G401 (cell line): Measurements from ENCODE around the gene MMP19. TPM values are rescaled to one million over a fixed set of nuclear protein-coding genes. Genes with fewer than 3 reads are reported as not detected.
A peak's percentile ranks its signal among the peaks of the same experiment; 100 is the strongest.
"Not testable (repeated sequence)": the region's sequence is repeated elsewhere in the genome, so short reads cannot be mapped to it uniquely, and the experiment has no call there.

Experiments
- DNase-seq: peaks from one replicate; pipeline ENCODE4 v3.0.0-alpha.2; 2015; ENCODE audit warnings: low spot score
- in situ Hi-C: cut with HindIII; loops from 2 replicates; pipeline ENCODE4 v1.10.0; 2016; ENCODE audit warnings: low sequenced_read_pairs, mixed read lengths
- total RNA-seq: library from RNA; depleted of rRNA; stranded (reverse); fragments of >200 nt; shearing (Covaris generic); gene quantifications from 2 replicates; pipeline ENCODE4 v1.2.3, GENCODE V29; 2014

Gene MMP19
- total RNA-seq, 1 experiment from 2014 or later = 1.8 TPM

DNA sequence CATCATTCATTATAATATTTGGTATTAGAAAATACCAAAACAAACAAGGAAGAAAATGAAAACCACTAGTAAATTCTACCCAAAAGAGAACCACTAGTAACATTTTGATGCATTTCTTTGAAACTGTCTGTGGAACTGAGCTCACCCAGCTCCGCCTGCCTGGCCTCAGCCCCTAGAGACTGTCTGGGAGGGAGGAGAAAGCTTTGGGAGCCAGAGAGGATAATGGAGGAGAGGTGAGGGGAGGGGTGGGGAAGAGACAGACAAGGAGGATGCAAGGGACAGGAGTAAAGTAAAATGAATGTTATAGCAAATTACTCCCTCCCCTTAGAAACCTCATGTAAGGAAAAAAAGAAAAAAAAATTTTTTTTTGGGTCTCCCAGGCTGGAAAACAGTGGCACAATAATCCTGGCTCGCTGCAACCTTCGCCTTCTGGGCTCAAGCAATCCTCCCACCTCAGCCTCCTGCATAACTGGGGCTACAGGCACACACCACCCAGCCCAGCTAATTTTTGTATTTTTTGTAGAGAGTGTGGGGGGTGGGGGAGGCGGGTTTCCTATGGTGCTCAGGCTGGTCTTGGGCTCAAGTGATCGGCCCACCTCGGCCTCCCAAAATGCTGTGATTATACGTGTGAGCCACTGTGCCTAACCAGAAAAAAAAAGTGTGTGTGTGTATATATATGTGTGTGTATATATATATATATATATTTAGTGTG, 3.2 kb upstream of the MMP19 start:
- no peak for DNase-seq
- in situ Hi-C loops = no loop called here

DNA sequence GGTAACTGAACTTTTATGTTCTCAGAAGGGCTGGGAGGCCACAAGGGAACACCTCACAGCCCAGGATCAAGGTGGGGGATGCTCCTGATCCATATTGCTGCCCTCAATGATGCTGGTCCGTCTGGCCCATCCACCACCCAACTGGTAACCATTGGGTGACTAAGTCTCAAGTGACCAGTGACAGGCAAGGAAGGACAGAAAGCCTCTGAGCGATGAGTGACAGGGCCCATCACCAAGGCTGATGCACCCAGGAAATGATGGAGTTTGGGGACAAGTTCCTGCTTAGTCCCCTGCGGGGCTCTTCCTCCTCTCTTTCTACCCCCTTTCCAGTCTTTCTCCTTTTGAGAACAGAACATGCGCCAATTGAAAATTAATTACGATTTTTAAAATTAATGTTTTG, 2.6 kb upstream of the MMP19 start:
- in situ Hi-C loops = no loop called here

DNA sequence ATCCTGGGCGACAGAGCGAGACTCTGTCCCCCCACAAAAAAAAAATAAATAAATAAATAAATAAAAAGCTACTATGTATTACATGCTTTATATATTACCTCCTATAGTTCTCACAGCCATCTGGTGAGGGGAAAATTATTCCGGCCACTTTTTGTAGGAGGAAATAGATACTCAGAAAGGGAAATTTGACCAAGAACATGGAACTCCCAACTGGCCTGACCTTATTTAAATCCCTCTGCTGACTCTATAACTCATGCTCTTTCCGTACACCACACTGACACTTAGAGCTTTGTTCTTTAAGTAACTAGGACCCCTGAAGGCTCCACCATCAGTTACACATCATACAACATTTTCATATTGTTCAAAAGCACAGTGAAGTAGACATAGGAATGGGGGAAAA, 2.2 kb upstream of the MMP19 start:
- no peak for DNase-seq
- in situ Hi-C loops = no loop called here

More for the DNA sequence above, 2.6 kb upstream of the MMP19 start:
- no peak for DNase-seq

DNA sequence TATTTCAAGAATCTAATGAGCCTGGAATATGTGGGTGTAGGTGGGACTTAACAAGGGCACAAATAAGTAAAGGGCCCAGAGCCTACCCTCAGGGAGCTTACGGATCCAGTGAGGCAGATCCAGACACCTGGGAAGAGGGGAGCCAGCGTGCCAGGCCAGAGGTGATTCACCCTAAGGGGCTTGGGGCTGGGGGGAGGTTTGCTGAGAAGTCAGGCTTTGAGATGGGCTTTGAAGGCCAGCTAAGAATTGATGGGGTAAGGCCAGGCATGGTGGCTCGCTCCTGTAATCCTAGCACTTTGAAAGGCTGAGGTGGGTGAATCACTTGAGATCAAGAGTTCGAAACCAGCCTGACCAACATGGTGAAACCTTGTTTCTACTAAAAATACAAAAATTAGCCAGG, 695 bp upstream of the MMP19 start:
- DNase-seq = no peak
- in situ Hi-C loops = no loop called here

DNA sequence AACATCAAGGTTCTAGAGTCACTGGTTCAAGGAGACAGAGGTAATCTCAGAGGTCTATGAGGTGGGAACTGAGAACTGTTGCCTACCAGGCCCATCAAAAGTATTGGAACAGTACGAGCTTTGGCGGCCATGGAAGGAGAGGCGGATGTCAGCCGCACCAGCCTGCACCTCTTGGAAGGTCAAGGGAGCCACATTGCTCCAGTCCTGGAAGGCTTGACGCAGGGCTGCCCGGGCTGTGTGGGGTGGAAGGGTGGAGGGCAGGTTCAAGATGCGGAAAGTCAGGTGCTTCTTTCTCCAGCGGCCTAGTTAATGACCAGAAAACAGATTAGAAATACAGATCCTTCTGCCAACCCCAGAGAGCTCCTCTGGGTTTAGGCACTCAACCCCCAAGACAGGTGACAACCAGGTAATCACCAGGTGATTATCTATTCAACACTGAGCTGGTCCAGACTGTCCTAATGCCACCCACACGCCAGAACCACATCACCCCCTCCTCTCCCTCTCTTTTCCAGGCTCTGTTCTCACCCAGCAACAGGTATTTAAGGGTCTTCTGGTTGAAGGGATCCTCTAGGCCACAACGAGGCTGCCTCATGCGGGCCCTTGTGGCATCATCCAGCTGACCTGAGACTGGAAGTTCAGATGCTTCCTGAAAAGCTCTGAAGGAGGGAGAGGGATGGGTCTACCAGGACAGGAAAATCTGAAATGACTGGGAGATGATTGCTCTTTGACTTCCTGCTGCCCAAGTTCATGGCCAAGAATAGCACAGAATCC, 2.0 kb downstream of the MMP19 start:
- no peak for DNase-seq
- in situ Hi-C loops = no loop called here

DNA sequence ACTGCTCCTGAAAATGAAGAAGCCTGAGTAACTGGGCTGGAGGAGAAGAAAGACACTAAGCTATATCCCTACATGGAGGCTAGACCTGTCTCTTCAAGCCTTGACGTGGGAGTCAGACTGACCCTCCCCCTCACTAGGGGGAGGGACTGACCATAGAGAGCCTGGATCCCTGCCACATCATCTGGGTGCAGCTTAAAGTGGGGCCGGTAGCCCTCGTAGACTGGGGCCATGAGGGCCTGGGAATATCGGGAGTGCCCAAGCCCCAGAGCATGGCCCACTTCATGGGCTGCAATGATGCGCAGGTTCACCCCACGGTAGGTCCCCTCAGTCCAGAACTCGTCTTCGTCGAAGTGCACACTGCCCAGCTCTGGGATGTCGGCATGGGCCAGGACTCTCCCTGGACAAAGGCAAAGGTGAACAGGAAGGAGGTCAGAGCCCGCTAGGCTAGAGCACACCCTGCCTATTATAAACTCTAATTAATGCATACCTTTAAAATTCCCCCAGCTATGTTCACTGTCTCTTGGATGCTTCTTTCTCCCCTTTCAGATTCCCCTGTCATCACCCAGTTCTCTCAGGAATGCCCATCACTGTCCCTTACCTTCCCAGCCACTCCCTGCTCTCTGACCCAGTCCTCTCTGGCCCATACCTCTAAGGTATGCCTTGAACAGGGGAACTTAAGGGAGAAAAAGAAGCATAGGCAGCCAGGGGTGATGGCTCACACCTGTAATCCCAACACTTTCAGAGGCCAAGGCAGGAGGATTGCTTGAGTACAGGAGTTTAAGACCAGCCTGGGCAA, 3.2 kb downstream of the MMP19 start:
- in situ Hi-C loops = no loop called here
- no peak for DNase-seq

DNA sequence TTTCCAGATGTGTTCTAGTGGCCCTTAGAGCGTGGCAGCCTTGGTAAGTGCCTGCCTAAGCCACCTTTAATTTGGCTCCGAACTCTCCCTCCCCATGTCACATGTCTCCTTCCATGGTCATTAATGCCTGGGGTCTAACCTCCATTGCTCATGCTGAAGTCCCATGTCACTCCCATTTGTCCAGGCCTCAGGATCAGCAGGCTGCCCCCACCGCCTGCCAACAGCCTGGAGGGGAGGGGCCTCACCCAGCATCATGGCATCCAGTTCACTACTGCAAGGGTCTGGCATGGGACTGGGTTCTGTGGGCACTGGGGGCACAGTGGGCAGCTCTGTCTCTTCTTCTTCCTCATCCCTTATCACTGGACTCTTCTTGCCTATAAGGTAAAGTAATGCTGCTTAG, 4.4 kb downstream of the MMP19 start:
- DNase-seq = no peak
- in situ Hi-C loops = no loop called here

DNA sequence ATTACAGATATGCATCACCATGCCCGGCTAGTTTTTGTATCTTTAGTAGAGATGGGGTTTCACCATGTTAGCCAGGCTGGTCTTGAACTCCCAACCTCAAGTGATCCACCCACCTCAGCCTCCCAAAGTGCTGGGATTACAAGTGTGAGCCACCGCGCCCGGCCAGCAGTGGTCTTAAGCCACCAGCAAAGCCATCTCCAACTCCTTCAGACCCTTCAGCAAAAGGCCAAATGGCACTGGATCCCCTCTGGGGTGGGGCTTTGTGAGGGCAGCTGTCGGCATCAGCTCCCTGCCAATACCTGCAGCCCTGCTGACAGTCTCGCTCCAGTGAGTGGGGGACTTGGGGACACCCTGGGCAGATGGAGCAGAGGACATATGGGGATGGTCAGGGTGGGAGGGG, 8.3 kb downstream of the MMP19 start:
- in situ Hi-C loops, DNase-seq: not testable (repeated sequence)

DNA sequence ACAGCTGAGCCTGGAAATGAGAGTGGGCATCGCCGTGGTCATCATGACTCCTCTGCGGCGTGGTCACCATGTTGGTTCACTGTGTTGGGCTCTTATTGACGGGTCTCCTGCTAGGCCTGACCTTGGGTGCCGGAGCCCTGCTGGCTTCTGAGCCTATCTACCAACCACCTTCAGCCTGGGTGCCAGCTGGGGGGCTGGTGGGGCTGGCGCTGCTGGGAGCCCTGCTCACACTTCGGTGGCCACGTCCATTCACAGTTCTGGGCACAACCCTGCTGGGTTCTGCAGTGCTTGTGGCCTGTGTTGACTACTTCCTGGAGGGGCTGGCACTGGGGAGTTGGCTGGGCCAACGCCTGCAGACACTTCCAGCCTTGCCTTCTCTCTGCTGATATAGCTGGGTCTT, 9.7 kb downstream of the MMP19 start:
- DNase-seq = no peak
- in situ Hi-C loops = no loop called here

DNA sequence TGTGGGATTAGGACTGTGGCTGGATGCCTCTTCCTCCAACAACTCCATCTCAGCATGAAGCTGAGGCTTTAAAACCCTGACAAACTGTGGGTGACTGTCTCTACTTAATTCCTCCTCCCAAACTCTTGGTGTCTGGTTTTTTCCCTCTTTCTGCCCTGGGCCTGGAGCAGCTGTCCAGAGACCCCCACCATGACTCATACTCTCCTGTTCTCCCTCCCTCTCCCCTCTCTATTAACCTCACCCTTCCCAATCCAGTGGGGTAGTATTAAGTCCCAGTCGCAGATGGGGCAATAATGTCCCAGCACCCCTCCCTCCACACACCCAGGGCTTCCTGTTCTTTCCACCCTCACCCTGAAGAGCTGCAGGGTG, 11.3 kb downstream of the MMP19 start:
- in situ Hi-C loops = no loop called here
- DNase-seq = no peak

DNA sequence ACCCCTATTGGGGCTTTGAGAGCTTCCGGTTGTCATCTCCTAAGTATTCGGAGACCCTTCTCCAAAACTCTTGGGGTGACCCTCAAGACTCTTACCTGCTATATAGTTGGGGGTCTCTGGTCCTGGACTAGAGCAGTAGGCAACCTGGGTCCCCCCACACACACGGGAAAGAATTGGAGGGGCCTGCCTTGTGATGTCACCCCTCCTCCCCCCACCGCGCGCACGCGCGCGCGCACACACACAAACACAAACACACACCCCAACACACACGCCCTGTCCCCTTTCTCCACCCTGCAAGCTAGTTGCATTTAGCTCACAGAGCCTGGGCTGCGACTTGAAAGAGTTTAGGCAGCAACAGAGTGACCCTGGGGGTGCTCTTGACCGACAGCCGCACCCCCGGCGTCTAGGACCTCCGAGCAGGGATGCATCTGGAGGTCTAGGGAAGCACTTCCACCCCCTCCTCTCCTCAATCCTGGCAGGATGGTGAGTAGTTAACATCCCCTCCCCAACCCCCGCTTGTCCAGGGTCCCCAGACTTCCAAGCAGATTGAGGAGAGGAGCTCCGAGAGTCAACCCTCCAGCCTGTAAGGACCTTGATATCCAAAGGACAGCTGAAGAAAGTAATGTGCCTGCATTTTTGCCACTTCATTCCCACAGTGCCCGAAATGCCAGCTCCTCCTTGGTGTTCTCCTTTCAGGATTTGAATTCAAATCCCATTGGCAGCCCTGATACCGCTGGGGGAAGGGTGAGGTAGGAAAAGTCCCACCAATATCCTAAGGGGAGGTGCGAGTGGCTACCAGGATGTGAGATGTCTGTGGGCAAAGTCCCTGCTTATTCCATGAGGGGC, 11.9 kb downstream of the MMP19 start:
- in situ Hi-C loops = no loop called here
- peak; percentile 85 for DNase-seq

DNA sequence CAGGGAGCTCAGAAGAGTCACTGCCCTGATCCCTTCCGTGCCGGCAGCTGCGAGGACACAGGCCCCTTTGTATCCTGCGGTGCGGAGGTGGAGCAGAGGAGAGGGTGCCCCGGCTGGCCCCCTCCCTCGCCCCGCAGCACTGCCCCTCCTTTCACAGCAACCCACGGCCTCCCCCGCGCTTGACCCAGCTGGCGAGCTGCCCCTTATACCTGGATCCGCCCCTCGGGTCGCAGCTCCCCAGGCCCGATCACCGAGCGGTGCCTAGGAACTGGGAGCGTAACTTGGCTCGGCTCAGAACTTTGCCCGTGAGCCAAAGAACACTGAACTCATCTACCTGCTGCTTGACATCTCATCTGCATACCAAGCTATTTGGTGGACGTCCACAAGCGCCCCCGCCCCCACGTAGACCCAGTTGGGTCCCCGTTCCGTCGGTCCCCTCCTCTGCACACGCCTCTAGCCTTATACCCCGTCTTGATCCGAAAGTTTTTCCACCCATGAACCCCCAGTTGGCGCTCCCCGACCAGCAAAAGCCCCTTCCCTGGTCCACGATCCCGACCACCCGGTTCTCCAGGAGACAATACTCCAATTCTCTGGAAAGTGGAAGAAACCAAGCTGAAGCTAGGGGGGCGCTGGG, 12.7 kb downstream of the MMP19 start:
- DNase-seq = peak; percentile 67
- in situ Hi-C loops = no loop called here

DNA sequence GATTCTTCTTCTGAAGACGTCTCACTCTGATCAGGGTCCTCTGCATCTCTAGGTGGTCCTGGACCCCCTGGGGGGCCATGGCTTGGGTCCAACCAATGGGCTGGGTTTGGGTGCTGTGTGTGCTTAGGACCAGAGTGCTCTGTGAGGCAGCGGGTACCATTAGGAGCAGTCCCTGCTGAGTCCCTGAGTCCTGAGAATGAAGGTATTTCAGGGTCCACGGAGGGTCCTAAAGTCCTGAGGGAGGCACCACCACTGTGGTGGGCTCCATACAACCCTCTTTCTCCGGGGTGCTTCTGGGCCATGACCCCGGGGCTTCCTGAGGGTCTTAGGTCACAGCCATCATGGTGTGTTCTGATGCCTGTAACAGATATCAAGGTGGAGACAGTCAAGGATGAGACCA, 14.4 kb downstream of the MMP19 start:
- no peak for DNase-seq
- in situ Hi-C loops = no loop called here

DNA sequence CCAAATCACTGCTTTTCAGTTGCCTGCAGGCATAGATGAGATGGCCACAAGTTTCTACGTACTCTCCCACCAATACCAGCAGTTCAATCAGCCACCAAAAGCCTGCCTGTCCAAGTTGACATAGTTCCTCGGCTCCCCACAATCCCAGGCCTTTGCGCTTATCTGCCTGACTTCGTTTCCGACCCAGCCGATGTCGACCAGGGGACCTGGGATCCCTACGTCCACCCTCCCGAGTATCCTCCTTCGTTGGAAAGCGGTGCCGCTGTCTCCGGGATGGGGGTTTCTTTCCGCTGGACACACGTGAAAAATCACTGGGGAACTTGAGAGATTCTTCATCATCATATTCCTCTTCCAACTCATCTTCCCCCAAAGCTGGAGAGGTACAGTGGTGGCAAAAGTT, 14.9 kb downstream of the MMP19 start:
- in situ Hi-C loops = no loop called here
- DNase-seq = no peak

DNA sequence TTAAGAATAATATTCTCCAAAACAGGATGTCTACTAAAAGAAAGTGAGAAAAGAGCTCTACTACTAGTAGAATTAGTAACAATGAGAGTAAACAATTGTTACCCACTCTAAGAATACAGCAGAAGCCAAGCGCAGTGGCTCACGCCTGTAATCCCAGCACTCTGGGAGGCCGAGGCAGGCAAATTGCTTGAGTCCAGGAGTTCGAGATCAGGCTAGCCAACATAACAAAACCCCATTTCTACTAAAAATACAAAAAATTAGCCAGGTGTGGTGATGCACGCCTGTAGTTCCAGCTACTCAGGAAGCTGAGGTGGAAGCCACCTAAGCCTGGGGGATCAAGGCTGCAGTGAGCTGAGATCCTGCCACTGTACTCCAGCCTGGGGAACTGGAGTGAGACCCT, 18.0 kb downstream of the MMP19 start:
- in situ Hi-C loops = no loop called here
- DNase-seq = no peak

DNA sequence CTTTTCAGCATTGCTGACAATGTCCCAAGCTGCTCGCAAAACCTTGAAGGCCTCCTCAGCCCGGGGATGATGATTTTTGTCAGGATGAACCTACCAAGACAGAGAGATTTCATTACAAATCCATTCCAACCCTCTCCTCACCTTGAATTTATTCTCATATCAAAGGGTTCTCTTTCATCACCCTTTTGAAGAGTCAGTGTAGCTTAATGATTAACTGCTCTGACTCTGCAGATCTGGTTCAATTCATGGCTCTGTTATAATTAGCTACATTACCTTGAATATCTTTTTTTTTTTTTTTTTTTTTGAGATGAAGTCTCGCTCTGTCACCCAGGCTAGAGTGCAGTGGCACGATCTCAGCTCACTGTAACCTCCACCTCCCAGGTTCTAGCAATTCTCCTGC, 19.3 kb downstream of the MMP19 start:
- no peak for DNase-seq
- in situ Hi-C loops = no loop called here

DNA sequence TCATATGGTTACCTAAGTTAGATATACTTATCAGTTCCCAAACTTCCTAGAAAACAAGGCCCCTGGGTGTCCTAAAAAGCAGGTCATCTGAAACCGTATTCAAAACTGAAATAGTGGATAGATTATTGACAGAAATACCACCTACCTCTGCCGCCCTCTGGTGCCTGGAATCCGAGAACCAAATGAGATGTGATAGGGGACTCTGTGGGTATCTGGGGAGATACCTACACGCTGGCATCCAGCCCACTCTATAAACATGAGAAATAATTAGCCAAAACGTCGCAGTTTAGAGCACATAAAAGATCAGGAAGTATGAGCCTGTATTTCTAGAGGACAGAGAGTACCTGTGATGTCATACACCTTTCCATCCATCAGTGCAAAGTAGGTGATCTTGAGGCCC, 20.5 kb downstream of the MMP19 start:
- in situ Hi-C loops = no loop called here
- DNase-seq = no peak

DNA sequence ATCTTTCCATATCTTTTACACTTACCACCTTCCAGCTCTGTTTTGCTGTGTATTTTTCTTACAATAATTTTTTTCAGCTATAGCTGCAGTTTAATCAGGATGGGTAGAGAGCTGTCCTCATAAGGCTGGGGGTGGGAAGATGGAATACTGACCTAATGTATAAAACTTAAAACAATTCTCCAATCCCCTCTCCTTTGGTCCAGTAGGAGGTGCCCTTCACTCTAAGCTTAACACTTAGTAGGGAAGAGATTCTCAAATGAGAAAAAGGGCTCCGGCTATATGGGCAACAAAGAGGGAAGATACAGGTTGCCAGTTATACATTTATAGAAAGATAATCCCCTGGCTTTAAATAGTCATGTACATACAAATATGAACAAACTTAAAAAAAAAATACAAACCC, 22.1 kb downstream of the MMP19 start:
- in situ Hi-C loops = no loop called here

DNA sequence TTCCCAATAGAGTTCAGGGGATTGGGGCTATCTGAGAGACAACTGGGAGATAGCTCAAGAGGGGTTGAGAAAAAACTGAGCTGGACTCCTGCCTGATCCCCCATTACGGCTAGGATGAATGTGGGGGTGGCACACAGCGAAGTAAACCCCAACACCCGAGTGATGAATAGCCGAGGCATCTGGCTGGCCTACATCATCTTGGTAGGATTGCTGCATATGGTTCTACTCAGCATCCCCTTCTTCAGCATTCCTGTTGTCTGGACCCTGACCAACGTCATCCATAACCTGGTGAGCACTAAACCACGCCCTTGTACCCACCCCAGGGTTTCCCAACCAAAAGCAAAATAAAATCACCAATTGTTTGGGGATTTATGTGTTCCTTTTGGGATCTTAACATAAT, 23.9 kb downstream of the MMP19 start:
- no peak for DNase-seq
- in situ Hi-C loops = no loop called here

More for the DNA sequence above, 22.1 kb downstream of the MMP19 start:
- DNase-seq = no peak
